Endodermal cell (in vitro differentiated cells): ENCODE measurements around the gene DND1. TPM values are rescaled to one million over a fixed set of nuclear protein-coding genes. Genes with fewer than 3 reads are reported as not detected.
"Not testable (repeated sequence)": the region's sequence is repeated elsewhere in the genome, so short reads cannot be mapped to it uniquely, and the experiment has no call there.

ENCODE experiments used
- DNase-seq: peaks from one replicate; pipeline ENCODE4 v3.0.0-alpha.2; 2017
- H3K27ac ChIP-seq: 2 replicates; pipeline ENCODE4 v1.5.1; 2013; ENCODE audit warnings: mild to moderate bottlenecking, low read depth, low read length, moderate library complexity
- H3K27me3 ChIP-seq: 2 replicates; pipeline ENCODE4 v1.6.1; 2013; ENCODE audit warnings: mild to moderate bottlenecking, low read length, moderate library complexity; ENCODE audit not compliant: insufficient read depth, control insufficient read depth, poor library complexity, severe bottlenecking
- H3K36me3 ChIP-seq: 2 replicates; pipeline ENCODE4 v1.7.0; 2013; ENCODE audit warnings: mild to moderate bottlenecking, low read length, moderate library complexity; ENCODE audit not compliant: control insufficient read depth, insufficient read depth
- H3K4me1 ChIP-seq: one replicate; pipeline ENCODE4 v1.7.0; 2013; ENCODE audit warnings: low read length; ENCODE audit not compliant: control insufficient read depth, insufficient read depth
- H3K4me3 ChIP-seq: 2 replicates; pipeline ENCODE4 v1.5.1; 2013; ENCODE audit warnings: mild to moderate bottlenecking, low read length, moderate library complexity
- H3K9ac ChIP-seq: 2 replicates; pipeline ENCODE4 v1.6.1; 2013; ENCODE audit warnings: mild to moderate bottlenecking, low read length, moderate library complexity; ENCODE audit not compliant: poor library complexity, severe bottlenecking; ENCODE audit errors: extremely low read depth
- H3K9me3 ChIP-seq: 2 replicates; pipeline ENCODE4 v1.6.1; 2013; ENCODE audit warnings: mild to moderate bottlenecking, low read length, moderate library complexity; ENCODE audit not compliant: control insufficient read depth
- H3K27ac Mint-ChIP-seq: 2 replicates; pipeline ENCODE4 v1.8.0; 2020; ENCODE audit warnings: mixed read lengths
- H3K27me3 Mint-ChIP-seq: 2 replicates; pipeline ENCODE4 v1.8.0; 2021; ENCODE audit warnings: mild to moderate bottlenecking, mixed read lengths; ENCODE audit not compliant: insufficient read depth
- H3K36me3 Mint-ChIP-seq: 2 replicates; pipeline ENCODE4 v1.8.0; 2020; ENCODE audit warnings: low read depth, mixed read lengths
- H3K4me1 Mint-ChIP-seq: 2 replicates; pipeline ENCODE4 v1.8.0; 2020; ENCODE audit warnings: mixed read lengths
- H3K4me3 Mint-ChIP-seq: 2 replicates; pipeline ENCODE4 v1.8.0; 2020; ENCODE audit warnings: mild to moderate bottlenecking, moderate library complexity, mixed read lengths
- H3K9me3 Mint-ChIP-seq: 2 replicates; pipeline ENCODE4 v1.8.0; 2020; ENCODE audit warnings: mild to moderate bottlenecking, mixed read lengths
- CTCF ChIP-seq: fragments of 200-600 bp; sonication (generic); conservative IDR thresholded peaks from 2 replicates; pipeline ENCODE4 v1.5.0; 2021; ENCODE audit warnings: antibody characterized with exemption, mild to moderate bottlenecking
- WGBS, 2 experiments: methylation state at CpG; one replicate each; pipeline versions ENCODE4 v1.1.5 to v1.1.7; 2013; ENCODE audit warnings: missing lambda C conversion rate in 2 of 2, mixed read lengths in 1 of 2; ENCODE audit not compliant: insufficient coverage in 1 of 2, insufficient read length in 1 of 2; 5-methylcytosine and 5-hydroxymethylcytosine counted together
- total RNA-seq, 2 donors: library from RNA; stranded (reverse); fragmentation: NEBNext Ultra II Directional in 1 of 2; extraction: Animal tissue kit (Norgen Biotek cat#: 25700) in 1 of 2; gene quantifications; 2 replicates in 1 of 2; 3 replicates in 1 of 2; pipeline ENCODE4 v1.2.1, GENCODE V29; 2021

DND1 gene
- total RNA-seq, 2 donors from 2014 or later: 1.1 to 1.6 TPM

- Mint-ChIP-seq H3K36me3 (peaks cover 5% of the 10 kb centered on the region), H3K27me3 (peaks cover 2% of the 10 kb centered on the region), H3K27ac (peak overlapping the region; percentile 88), H3K9me3 (no peaks in the 10 kb centered on the region), H3K4me3 (peak overlapping the region; percentile 70), H3K4me1 (peaks cover 8% of the 10 kb centered on the region)
- Histone ChIP-seq H3K4me1 (no peaks in the 10 kb centered on the region), H3K36me3 (peaks cover 14% of the 10 kb centered on the region), H3K9me3 (no peaks in the 10 kb centered on the region), H3K27me3 (no peaks in the 10 kb centered on the region), H3K9ac (peak overlapping the region; percentile 51), H3K27ac (peak overlapping the region; percentile 79), H3K4me3 (peak overlapping the region; percentile 72)
- TF ChIP-seq CTCF: no peak
- WGBS, 2 experiments: 5 to 7% methylated on average over 19 to 27 of the region's 27 CpGs
- DNase-seq: peak; percentile 92
These were observed 37.6 kb upstream of the DND1 start for GRCh38 chr5:140710899-140711552.

GRCh38 chr5:140708787-140709186 lies 35.4 kb upstream of the DND1 start:
- H3K4me3 ChIP-seq, DNase-seq, H3K27ac Mint-ChIP-seq, H3K27me3 Mint-ChIP-seq, H3K4me1 Mint-ChIP-seq, H3K27ac ChIP-seq, H3K4me1 ChIP-seq, H3K9ac ChIP-seq, H3K9me3 ChIP-seq, H3K4me3 Mint-ChIP-seq, H3K27me3 ChIP-seq, H3K9me3 Mint-ChIP-seq: not testable (repeated sequence)
- 96 to 97% methylated on average over 6 to 9 of the region's 9 CpGs for WGBS, 2 experiments
- peaks cover 21% of the 10 kb centered on the region for H3K36me3 Mint-ChIP-seq
- peaks cover 37% of the 10 kb centered on the region for H3K36me3 ChIP-seq

GRCh38 chr5:140707812-140708211 lies 34.4 kb upstream of the DND1 start:
- TF ChIP-seq CTCF: no peak
- H3K27me3 ChIP-seq: no peaks in the 10 kb centered on the region
- H3K4me3 ChIP-seq: no peak overlapping the region
- no peak for DNase-seq
- H3K36me3 ChIP-seq: peaks cover 45% of the 10 kb centered on the region
- no peaks in the 10 kb centered on the region for H3K27me3 Mint-ChIP-seq
- H3K9me3 ChIP-seq: no peaks in the 10 kb centered on the region
- H3K4me1 Mint-ChIP-seq: peaks cover 8% of the 10 kb centered on the region
- no peak overlapping the region for H3K27ac Mint-ChIP-seq
- H3K4me1 ChIP-seq: no peaks in the 10 kb centered on the region
- peaks cover 28% of the 10 kb centered on the region for H3K36me3 Mint-ChIP-seq
- no peak overlapping the region for H3K9ac ChIP-seq
- H3K9me3 Mint-ChIP-seq: no peaks in the 10 kb centered on the region
- no peak overlapping the region for H3K27ac ChIP-seq
- 78 to 95% methylated on average over 3 to 4 of the region's 4 CpGs for WGBS, 2 experiments
- H3K4me3 Mint-ChIP-seq: no peak overlapping the region
